HG02973 (cell line): Measurements from ENCODE around the gene XRCC3.
"Not testable (repeated sequence)": the region's sequence is repeated elsewhere in the genome, so short reads cannot be mapped to it uniquely, and the experiment has no call there.

ENCODE experiments used
- ATAC-seq: cut with Tn5 transposase; IDR thresholded peaks from one replicate; pipeline ENCODE4 v1.9.1; 2021; ENCODE audit warnings: moderate library complexity; ENCODE audit not compliant: unreplicated experiment

XRCC3 gene

GRCh38 chr14:103676881-103677675 is 38.2 kb downstream of the XRCC3 start:
- ATAC-seq, result no peak

GRCh38 chr14:103675957-103676356 is 39.3 kb downstream of the XRCC3 start:
- ATAC-seq, result no peak

GRCh38 chr14:103671911-103672310 is 43.3 kb downstream of the XRCC3 start:
- ATAC-seq, result no peak

GRCh38 chr14:103669370-103669769 is 45.9 kb downstream of the XRCC3 start:
- ATAC-seq, result no peak

- ATAC-seq, result no peak
Measured at GRCh38 chr14:103668117-103668516, 47.1 kb downstream of the XRCC3 start.

- ATAC-seq, result no peak
Measured at GRCh38 chr14:103667671-103668070, 47.6 kb downstream of the XRCC3 start.

- ATAC-seq, result no peak
Measured at GRCh38 chr14:103663506-103663905, 51.7 kb downstream of the XRCC3 start.

GRCh38 chr14:103662591-103662990 is 52.7 kb downstream of the XRCC3 start:
- ATAC-seq, result no peak

GRCh38 chr14:103662029-103662428 is 53.2 kb downstream of the XRCC3 start:
- ATAC-seq, result no peak

- no peak for ATAC-seq
Measured at GRCh38 chr14:103659631-103660030, 55.6 kb downstream of the XRCC3 start.

- ATAC-seq, result no peak
Measured at GRCh38 chr14:103657471-103657870, 57.8 kb downstream of the XRCC3 start.

GRCh38 chr14:103656756-103657133 is 58.5 kb downstream of the XRCC3 start:
- no peak for ATAC-seq

- ATAC-seq, result no peak
Measured at GRCh38 chr14:103656031-103656755, 59.1 kb downstream of the XRCC3 start.

GRCh38 chr14:103654619-103655018 is 60.6 kb downstream of the XRCC3 start:
- no peak for ATAC-seq

- no peak for ATAC-seq
Measured at GRCh38 chr14:103653805-103654204, 61.4 kb downstream of the XRCC3 start.

- ATAC-seq, result not testable (repeated sequence)
Measured at GRCh38 chr14:103653336-103653735, 61.9 kb downstream of the XRCC3 start.

- no peak for ATAC-seq
Measured at GRCh38 chr14:103652806-103653205, 62.4 kb downstream of the XRCC3 start.

GRCh38 chr14:103651585-103651984 is 63.7 kb downstream of the XRCC3 start:
- ATAC-seq, result no peak

GRCh38 chr14:103650213-103650612 is 65.0 kb downstream of the XRCC3 start:
- no peak for ATAC-seq

- ATAC-seq, result no peak
Measured at GRCh38 chr14:103649001-103649400, 66.2 kb downstream of the XRCC3 start.
